H1 (cell line): ENCODE results near the gene SEZ6L. TPM values are rescaled to one million over a fixed set of nuclear protein-coding genes. Genes with fewer than 3 reads are reported as not detected.

Source experiments
- CTCF ChIA-PET: fragments of 300-600 bp; sonication (Branson Sonifier 250); formaldehyde crosslinking; loops from one replicate; lab custom pipeline; 2021; ENCODE audit not compliant: partially characterized antibody; lab: Charles Lee
- POLR2A ChIA-PET: fragments of 300-600 bp; sonication (Branson Sonifier 250); formaldehyde crosslinking; loops from one replicate; lab custom pipeline; 2021; ENCODE audit warnings: inconsistent platforms; ENCODE audit not compliant: partially characterized antibody; lab: Charles Lee
- DNase-seq, 2 experiments: peaks; one replicate each; pipeline versions ENCODE4 v3.0.0 to v3.0.0-alpha.2; 2010 to 2022; ENCODE audit warnings: low spot score in 2 of 2, low read depth in 1 of 2, mixed read lengths in 1 of 2
- FAIRE-seq: peaks from 2 replicates; lab custom pipeline; 2011; peaks lifted over from hg19 to GRCh38; lab: Jason Lieb, UNC
- H2AFZ ChIP-seq: 2 replicates; pipeline ENCODE4 v1.8.1; 2012; ENCODE audit warnings: low read length, inconsistent platforms
- H2AK5ac ChIP-seq: 2 replicates; pipeline ENCODE4 v1.6.1; 2013; ENCODE audit warnings: low read depth, low read length
- H2BK120ac ChIP-seq: replicated peaks from 2 replicates; pipeline ENCODE3; 2013; ENCODE audit warnings: low read depth, low read length, inconsistent platforms
- H2BK12ac ChIP-seq: 2 replicates; pipeline ENCODE4 v1.6.1; 2013; ENCODE audit warnings: low read depth, low read length
- H2BK15ac ChIP-seq: 2 replicates; pipeline ENCODE4 v1.6.1; 2013; ENCODE audit warnings: low read length
- H2BK20ac ChIP-seq: 2 replicates; pipeline ENCODE4 v1.6.1; 2013; ENCODE audit warnings: low read length
- H2BK5ac ChIP-seq: 2 replicates; pipeline ENCODE4 v1.6.1; 2013; ENCODE audit warnings: low read depth, low read length
- H3K14ac ChIP-seq: 2 replicates; pipeline ENCODE4 v1.6.1; 2013; ENCODE audit warnings: inconsistent platforms; ENCODE audit not compliant: insufficient read length
- H3K18ac ChIP-seq: 2 replicates; pipeline ENCODE4 v1.6.1; 2013; ENCODE audit warnings: low read length; ENCODE audit errors: extremely low read depth
- H3K23ac ChIP-seq: 2 replicates; pipeline ENCODE4 v1.6.1; 2013; ENCODE audit warnings: inconsistent platforms; ENCODE audit not compliant: insufficient read length
- H3K23me2 ChIP-seq: 2 replicates; pipeline ENCODE4 v1.6.1; 2013; ENCODE audit warnings: low read depth, low read length
- H3K27ac ChIP-seq: 2 replicates; pipeline ENCODE4 v1.6.1; 2011; ENCODE audit warnings: low read depth, low read length, inconsistent platforms
- H3K27me3 ChIP-seq, 4 experiments: replicated peaks in 1 of 4; 1 replicate in 1 of 4; 2 replicates in 3 of 4; pipeline versions ENCODE4 v1.6.1 to v1.8.1; 2011 to 2013; ENCODE audit warnings: low read length in 3 of 4, mild to moderate bottlenecking in 3 of 4, inconsistent platforms in 2 of 4, mixed read lengths in 2 of 4, moderate library complexity in 1 of 4; ENCODE audit not compliant: control insufficient read depth in 3 of 4, insufficient read depth in 3 of 4; ENCODE audit errors: extremely low read depth in 1 of 4
- H3K36me3 ChIP-seq, 4 experiments: 2 replicates each; pipeline versions ENCODE4 v1.6.1 to v1.8.1; 2011 to 2013; ENCODE audit warnings: mild to moderate bottlenecking in 4 of 4, low read length in 3 of 4, moderate library complexity in 2 of 4, control low read depth in 1 of 4, inconsistent platforms in 1 of 4; ENCODE audit not compliant: insufficient read depth in 4 of 4, control insufficient read depth in 2 of 4
- H3K4ac ChIP-seq: replicated peaks from 2 replicates; pipeline ENCODE3; 2013; ENCODE audit warnings: low read length, low read depth, mixed read lengths, inconsistent platforms; ENCODE audit not compliant: insufficient read length
- H3K4me1 ChIP-seq, 4 experiments: replicated peaks in 1 of 4; 1 replicate in 1 of 4; 2 replicates in 3 of 4; pipeline versions ENCODE4 v1.6.1 to v1.8.1; 2011 to 2013; ENCODE audit warnings: low read length in 3 of 4, inconsistent platforms in 2 of 4, mixed read lengths in 1 of 4; ENCODE audit not compliant: insufficient read depth in 4 of 4, control insufficient read depth in 3 of 4
- H3K4me2 ChIP-seq, 2 experiments: 2 replicates each; pipeline versions ENCODE4 v1.6.1 to v1.8.1; 2011 to 2013; ENCODE audit warnings: low read depth in 2 of 2, low read length in 2 of 2, control low read depth in 1 of 2, inconsistent platforms in 1 of 2, mild to moderate bottlenecking in 1 of 2; ENCODE audit not compliant: insufficient read depth in 1 of 2
- H3K4me3 ChIP-seq, 4 experiments: fragments of 200-600, 300-600 bp in 1 of 4; sonication (generic), shearing (Covaris generic), sonication (Bioruptor Twin) in 1 of 4; 2 replicates each; pipeline versions ENCODE4 v1.5.1 to v1.8.1; 2011 to 2016; ENCODE audit warnings: low read length in 4 of 4, low read depth in 3 of 4, control low read depth in 2 of 4, inconsistent platforms in 2 of 4, mild to moderate bottlenecking in 2 of 4, mixed read lengths in 1 of 4, moderate library complexity in 1 of 4; ENCODE audit not compliant: insufficient read depth in 2 of 4; ENCODE audit errors: extremely low read depth in 1 of 4
- H3K56ac ChIP-seq: replicated peaks from 2 replicates; pipeline ENCODE3; 2013; ENCODE audit warnings: low read depth, mild to moderate bottlenecking, mixed read lengths, low read length, inconsistent platforms; ENCODE audit not compliant: insufficient read length
- H3K79me1 ChIP-seq: 2 replicates; pipeline ENCODE4 v1.6.1; 2013; ENCODE audit warnings: low read depth, low read length, control low read depth
- H3K79me2 ChIP-seq, 2 experiments: 2 replicates each; pipeline versions ENCODE4 v1.6.1 to v1.8.1; 2012 to 2013; ENCODE audit warnings: low read length in 2 of 2, mild to moderate bottlenecking in 2 of 2, inconsistent platforms in 1 of 2; ENCODE audit not compliant: insufficient read depth in 2 of 2, control insufficient read depth in 1 of 2
- H3K9ac ChIP-seq, 4 experiments: replicated peaks in 1 of 4; 1 replicate in 1 of 4; 2 replicates in 3 of 4; pipeline versions ENCODE4 v1.6.1 to v1.8.1; 2011 to 2013; ENCODE audit warnings: low read depth in 3 of 4, low read length in 3 of 4, control low read depth in 2 of 4, mild to moderate bottlenecking in 2 of 4, moderate library complexity in 2 of 4, inconsistent platforms in 1 of 4; ENCODE audit errors: extremely low read depth in 1 of 4
- H3K9me3 ChIP-seq, 2 experiments: 2 replicates each; pipeline versions ENCODE4 v1.6.1 to v1.8.1; 2012 to 2013; ENCODE audit warnings: mild to moderate bottlenecking in 2 of 2, moderate library complexity in 2 of 2, control low read depth in 1 of 2, inconsistent platforms in 1 of 2, low read depth in 1 of 2, low read length in 1 of 2, mixed read lengths in 1 of 2; ENCODE audit not compliant: insufficient read depth in 2 of 2
- H4K20me1 ChIP-seq, 2 experiments: replicated peaks in 1 of 2; 2 replicates each; pipeline versions ENCODE3 to v1.8.1; 2011 to 2013; ENCODE audit warnings: inconsistent platforms in 2 of 2, low read length in 2 of 2, mild to moderate bottlenecking in 1 of 2; ENCODE audit not compliant: insufficient read depth in 2 of 2, control insufficient read depth in 1 of 2
- H4K5ac ChIP-seq: 2 replicates; pipeline ENCODE4 v1.6.1; 2013; ENCODE audit warnings: low read length, low read depth, mixed read lengths, inconsistent platforms; ENCODE audit not compliant: insufficient read length
- H4K8ac ChIP-seq: 2 replicates; pipeline ENCODE4 v1.8.0; 2013; ENCODE audit warnings: mild to moderate bottlenecking, moderate library complexity, low read length, inconsistent platforms; ENCODE audit not compliant: insufficient read depth; ENCODE audit errors: extremely low read depth
- H4K91ac ChIP-seq: replicated peaks from 2 replicates; pipeline ENCODE3; 2013; ENCODE audit warnings: low read length, mixed read lengths, inconsistent platforms; ENCODE audit not compliant: insufficient read length
- ASH2L ChIP-seq: fragments of 200-600, 300-600 bp; sonication (generic); IDR thresholded peaks from one replicate; pipeline ENCODE4 v1.7.1; 2017; ENCODE audit warnings: low read length
- BCL11A ChIP-seq, 2 experiments: IDR thresholded peaks; one replicate each; pipeline ENCODE4 v1.6.1; 2011; ENCODE audit warnings: low read depth in 2 of 2, low read length in 2 of 2, mild to moderate bottlenecking in 2 of 2
- CEBPB ChIP-seq: IDR thresholded peaks from 2 replicates; pipeline ENCODE4 v1.6.1; 2012; ENCODE audit warnings: low read depth, low read length
- CHD1 ChIP-seq: IDR thresholded peaks from 2 replicates; pipeline ENCODE4 v1.6.1; 2012; ENCODE audit warnings: low read depth, low read length, improper control_type of control experiment
- CHD2 ChIP-seq: IDR thresholded peaks from 2 replicates; pipeline ENCODE4 v1.6.1; 2012; ENCODE audit warnings: low read length, improper control_type of control experiment
- HDAC2 ChIP-seq, 2 experiments: fragments of 300-600 bp in 1 of 2; sonication (generic) in 1 of 2; IDR thresholded peaks; 2 replicates each; pipeline ENCODE4 v1.6.1; 2011 to 2012; ENCODE audit warnings: low read depth in 2 of 2, low read length in 2 of 2, mild to moderate bottlenecking in 2 of 2, moderate library complexity in 2 of 2, borderline replicate concordance in 1 of 2, inconsistent platforms in 1 of 2
- POLR2AphosphoS5 ChIP-seq: IDR thresholded peaks from 2 replicates; pipeline ENCODE4 v1.6.1; 2011; ENCODE audit warnings: low read depth, low read length
- SIRT6 ChIP-seq: IDR thresholded peaks from one replicate; pipeline ENCODE4 v1.7.1; 2012; ENCODE audit warnings: low read length, inconsistent platforms
- SP2 ChIP-seq: IDR thresholded peaks from 2 replicates; pipeline ENCODE4 v1.6.1; 2012; ENCODE audit warnings: mild to moderate bottlenecking, low read length, inconsistent platforms
- TEAD4 ChIP-seq: IDR thresholded peaks from 2 replicates; pipeline ENCODE4 v1.6.1; 2012; ENCODE audit warnings: low read depth, low read length, inconsistent platforms, mixed read lengths
- WGBS, 2 experiments: shearing (Covaris generic) in 1 of 2; methylation state at CpG; one replicate each; pipeline versions ENCODE4 v1.1.6 to v1.1.7; 2013 to 2015; ENCODE audit warnings: low lambda C conversion rate in 2 of 2, mixed read lengths in 2 of 2, inconsistent platforms in 1 of 2, low coverage in 1 of 2, missing lambda C conversion rate in 1 of 2; ENCODE audit not compliant: insufficient replicate concordance in 2 of 2, insufficient coverage in 1 of 2, insufficient read length in 1 of 2; ENCODE audit errors: extremely low coverage in 1 of 2, missing lambda C conversion rate in 1 of 2; 5-methylcytosine and 5-hydroxymethylcytosine counted together
- polyA plus RNA-seq, 7 experiments: library from polyadenylated mRNA; depleted of rRNA in 3 of 7; stranded (reverse) in 5 of 7; unstranded in 2 of 7; fragments of >200 nt in 5 of 7; fragments of 200-250 nt in 2 of 7; gene quantifications; 1 replicate in 5 of 7; 2 replicates in 1 of 7; 4 replicates in 1 of 7; pipeline versions ENCODE4 v1.2.1 to v1.2.3, GENCODE V29; 2011 to 2013; ENCODE audit warnings: missing spikeins in 2 of 7, mixed read lengths in 2 of 7
- total RNA-seq: library from RNA; stranded (reverse); fragmentation: NEBNext Ultra II Directional; extraction: Animal tissue kit (Norgen Biotek cat#: 25700); gene quantifications from 2 replicates; pipeline ENCODE4 v1.2.1, GENCODE V29; 2021
- TF ChIP-seq, protein P1 (sequence below): IDR thresholded peaks from 2 replicates; pipeline ENCODE4 v1.6.1; 2011; ENCODE audit warnings: low read depth, mild to moderate bottlenecking, low read length; ENCODE audit not compliant: insufficient read depth
- TF ChIP-seq, protein P2 (sequence below): IDR thresholded peaks from 2 replicates; pipeline ENCODE4 v1.6.1; 2012; ENCODE audit warnings: inconsistent platforms
- TF ChIP-seq, protein P3 (sequence below): IDR thresholded peaks from 2 replicates; pipeline ENCODE4 v1.6.1; 2012; ENCODE audit warnings: low read length, inconsistent platforms

Gene SEZ6L
- total and polyA plus RNA-seq, 2 of the 8 experiments (the other 6 are each of a cell fraction or from before 2014, with no cell fraction given), result 0.06 to 0.33 TPM

DNA sequence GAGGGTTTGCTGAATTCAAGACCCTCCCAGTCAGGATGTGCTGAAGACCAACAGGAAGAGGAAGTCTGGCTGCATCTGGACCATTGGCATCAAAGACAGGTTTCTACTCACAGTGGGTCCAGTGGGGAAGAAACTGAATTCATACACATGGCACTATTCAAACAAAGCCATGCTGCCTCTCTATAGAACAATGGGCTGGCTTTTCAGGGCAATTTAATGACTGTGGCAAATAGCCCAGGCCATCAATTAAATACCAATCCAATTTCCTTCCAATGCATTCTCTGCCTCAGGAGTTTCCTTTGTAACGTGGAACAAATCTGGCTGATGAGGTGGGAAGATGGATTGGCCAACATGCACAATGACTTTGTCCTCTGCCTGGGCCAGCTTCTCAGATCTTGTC lies 98.6 kb downstream of the SEZ6L start:
- H3K27ac ChIP-seq, result no peak overlapping the region
- DNase-seq, result no peak
- H3K79me1 ChIP-seq, result no peaks in the 10 kb centered on the region
- H2AK5ac ChIP-seq, result no peak overlapping the region
- 65% methylated on average over 1 of the region's 1 CpG; no CpG with 5 or more reads in 1 of the 2 experiments for WGBS, 2 experiments
- no peak overlapping the region for H3K18ac ChIP-seq
- ChIA-PET CTCF (interaction anchor here (0.6 to 1.3 kb wide), 3 partner anchors 26 to 141 kb away, joined by 3 to 4 read pairs (median 3); no protein-coding TSS in a partner anchor), POLR2A (no interaction called here)
- no peaks in the 10 kb centered on the region for H4K20me1 ChIP-seq
- H3K14ac ChIP-seq, result no peak overlapping the region
- H3K4ac ChIP-seq, result no peak overlapping the region
- H2BK120ac ChIP-seq, result no peak overlapping the region
- H3K4me1 ChIP-seq, result no peaks in the 10 kb centered on the region
- peak; percentile 39 for FAIRE-seq
- no peaks in the 10 kb centered on the region for H3K23me2 ChIP-seq
- no peak overlapping the region for H3K56ac ChIP-seq
- H2BK20ac ChIP-seq, result no peak overlapping the region
- H3K9me3 ChIP-seq, result no peaks in the 10 kb centered on the region
- no peak overlapping the region for H3K4me2 ChIP-seq
- H3K23ac ChIP-seq, result no peak overlapping the region
- H2AFZ ChIP-seq, result no peak overlapping the region
- H3K9ac ChIP-seq, result no peak overlapping the region
- H3K79me2 ChIP-seq, result no peaks in the 10 kb centered on the region
- H3K27me3 ChIP-seq, result peaks cover 0 to 2% (median 0%) of the 10 kb centered on the region in 4 experiments; a peak in 2 of 7 replicates
- H2BK15ac ChIP-seq, result no peak overlapping the region
- no peak overlapping the region for H4K5ac ChIP-seq
- no peak overlapping the region for H4K8ac ChIP-seq
- H4K91ac ChIP-seq, result no peak overlapping the region
- no peak overlapping the region for H3K4me3 ChIP-seq
- H3K36me3 ChIP-seq, result no peaks in the 10 kb centered on the region
- H2BK5ac ChIP-seq, result no peak overlapping the region
- no peak overlapping the region for H2BK12ac ChIP-seq
- TF ChIP-seq SIRT6 (no peak), TEAD4 (no peak), CEBPB (no peak), BCL11A (IDR thresholded peaks at IDR 0.05; ENCODE audit: low read depth in 2 of 2, low read length in 2 of 2) (no peak), ASH2L (no peak), POLR2AphosphoS5 (no peak), SP2 (no peak), CHD1 (no peak), CHD2 (no peak), HDAC2 (IDR thresholded peaks at IDR 0.05; ENCODE audit: borderline replicate concordance in 1 of 2, low read depth in 2 of 2, low read length in 2 of 2) (no peak)
- TF ChIP-seq, protein P1, sequence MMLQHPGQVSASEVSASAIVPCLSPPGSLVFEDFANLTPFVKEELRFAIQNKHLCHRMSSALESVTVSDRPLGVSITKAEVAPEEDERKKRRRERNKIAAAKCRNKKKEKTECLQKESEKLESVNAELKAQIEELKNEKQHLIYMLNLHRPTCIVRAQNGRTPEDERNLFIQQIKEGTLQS, result no peak
- TF ChIP-seq, protein P2, sequence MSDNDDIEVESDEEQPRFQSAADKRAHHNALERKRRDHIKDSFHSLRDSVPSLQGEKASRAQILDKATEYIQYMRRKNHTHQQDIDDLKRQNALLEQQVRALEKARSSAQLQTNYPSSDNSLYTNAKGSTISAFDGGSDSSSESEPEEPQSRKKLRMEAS, result no peak
- TF ChIP-seq, protein P3, sequence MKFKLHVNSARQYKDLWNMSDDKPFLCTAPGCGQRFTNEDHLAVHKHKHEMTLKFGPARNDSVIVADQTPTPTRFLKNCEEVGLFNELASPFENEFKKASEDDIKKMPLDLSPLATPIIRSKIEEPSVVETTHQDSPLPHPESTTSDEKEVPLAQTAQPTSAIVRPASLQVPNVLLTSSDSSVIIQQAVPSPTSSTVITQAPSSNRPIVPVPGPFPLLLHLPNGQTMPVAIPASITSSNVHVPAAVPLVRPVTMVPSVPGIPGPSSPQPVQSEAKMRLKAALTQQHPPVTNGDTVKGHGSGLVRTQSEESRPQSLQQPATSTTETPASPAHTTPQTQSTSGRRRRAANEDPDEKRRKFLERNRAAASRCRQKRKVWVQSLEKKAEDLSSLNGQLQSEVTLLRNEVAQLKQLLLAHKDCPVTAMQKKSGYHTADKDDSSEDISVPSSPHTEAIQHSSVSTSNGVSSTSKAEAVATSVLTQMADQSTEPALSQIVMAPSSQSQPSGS, result no peak
